AG04449 (cell line): ENCODE measurements around the gene N4BP2L1.

Source experiments
- CTCF ChIA-PET: fragments of 350-600 bp; formaldehyde crosslinking; extraction: SDS; loops from one replicate; lab custom pipeline; 2021; ENCODE audit warnings: antibody characterized with exemption; lab: Yijun Ruan, JAX
- POLR2A ChIA-PET: fragments of 400-600, 350-600 bp; formaldehyde crosslinking; extraction: SDS; loops from one replicate; lab custom pipeline; 2020; ENCODE audit warnings: antibody characterized with exemption, inconsistent platforms; lab: Yijun Ruan, JAX
- DNase-seq: peaks from one replicate; pipeline ENCODE4 v3.0.0-alpha.2; 2010; ENCODE audit warnings: low read depth, low spot score
- H3K4me3 ChIP-seq: 2 replicates; pipeline ENCODE4 v1.5.1; 2011; ENCODE audit warnings: low read depth, mild to moderate bottlenecking, control low read depth, low read length
- TF ChIP-seq, protein P1 (sequence below): IDR thresholded peaks from one replicate; pipeline ENCODE4 v1.5.1; 2011; ENCODE audit warnings: mild to moderate bottlenecking, moderate library complexity, low read length, control low read depth, inconsistent platforms; ENCODE audit not compliant: insufficient read depth; ENCODE audit errors: missing control alignments

N4BP2L1 gene

DNA sequence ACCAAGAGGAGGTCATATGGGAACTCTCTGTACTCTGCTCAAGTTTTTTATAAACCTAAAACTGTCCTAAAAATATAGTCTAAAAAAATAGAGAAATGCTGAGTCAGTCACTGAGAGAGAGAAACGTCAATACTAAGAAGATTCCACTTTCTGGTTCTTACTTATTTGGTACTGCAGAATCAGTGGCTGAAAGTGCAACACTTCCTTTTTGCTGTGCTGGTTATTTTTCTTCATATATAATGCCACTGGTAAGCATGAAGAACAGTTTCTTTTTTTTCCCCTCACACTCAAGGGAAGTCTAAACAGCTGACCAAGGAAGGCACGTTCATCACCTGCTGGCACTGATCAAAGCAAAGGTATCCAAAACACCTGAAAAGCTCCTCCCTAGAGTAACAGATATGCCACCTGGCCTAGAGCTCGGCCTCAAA, 44.3 kb upstream of the N4BP2L1 start:
- CTCF ChIA-PET = interaction anchor here (1.0 to 1.2 kb wide), 2 partner anchors 9 to 14 kb away, joined by 3 read pairs; no protein-coding TSS in a partner anchor
- no peak for DNase-seq
- TF ChIP-seq, protein P1, sequence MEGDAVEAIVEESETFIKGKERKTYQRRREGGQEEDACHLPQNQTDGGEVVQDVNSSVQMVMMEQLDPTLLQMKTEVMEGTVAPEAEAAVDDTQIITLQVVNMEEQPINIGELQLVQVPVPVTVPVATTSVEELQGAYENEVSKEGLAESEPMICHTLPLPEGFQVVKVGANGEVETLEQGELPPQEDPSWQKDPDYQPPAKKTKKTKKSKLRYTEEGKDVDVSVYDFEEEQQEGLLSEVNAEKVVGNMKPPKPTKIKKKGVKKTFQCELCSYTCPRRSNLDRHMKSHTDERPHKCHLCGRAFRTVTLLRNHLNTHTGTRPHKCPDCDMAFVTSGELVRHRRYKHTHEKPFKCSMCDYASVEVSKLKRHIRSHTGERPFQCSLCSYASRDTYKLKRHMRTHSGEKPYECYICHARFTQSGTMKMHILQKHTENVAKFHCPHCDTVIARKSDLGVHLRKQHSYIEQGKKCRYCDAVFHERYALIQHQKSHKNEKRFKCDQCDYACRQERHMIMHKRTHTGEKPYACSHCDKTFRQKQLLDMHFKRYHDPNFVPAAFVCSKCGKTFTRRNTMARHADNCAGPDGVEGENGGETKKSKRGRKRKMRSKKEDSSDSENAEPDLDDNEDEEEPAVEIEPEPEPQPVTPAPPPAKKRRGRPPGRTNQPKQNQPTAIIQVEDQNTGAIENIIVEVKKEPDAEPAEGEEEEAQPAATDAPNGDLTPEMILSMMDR = no peak
- H3K4me3 ChIP-seq = no peak overlapping the region
- POLR2A ChIA-PET = no interaction called here

DNA sequence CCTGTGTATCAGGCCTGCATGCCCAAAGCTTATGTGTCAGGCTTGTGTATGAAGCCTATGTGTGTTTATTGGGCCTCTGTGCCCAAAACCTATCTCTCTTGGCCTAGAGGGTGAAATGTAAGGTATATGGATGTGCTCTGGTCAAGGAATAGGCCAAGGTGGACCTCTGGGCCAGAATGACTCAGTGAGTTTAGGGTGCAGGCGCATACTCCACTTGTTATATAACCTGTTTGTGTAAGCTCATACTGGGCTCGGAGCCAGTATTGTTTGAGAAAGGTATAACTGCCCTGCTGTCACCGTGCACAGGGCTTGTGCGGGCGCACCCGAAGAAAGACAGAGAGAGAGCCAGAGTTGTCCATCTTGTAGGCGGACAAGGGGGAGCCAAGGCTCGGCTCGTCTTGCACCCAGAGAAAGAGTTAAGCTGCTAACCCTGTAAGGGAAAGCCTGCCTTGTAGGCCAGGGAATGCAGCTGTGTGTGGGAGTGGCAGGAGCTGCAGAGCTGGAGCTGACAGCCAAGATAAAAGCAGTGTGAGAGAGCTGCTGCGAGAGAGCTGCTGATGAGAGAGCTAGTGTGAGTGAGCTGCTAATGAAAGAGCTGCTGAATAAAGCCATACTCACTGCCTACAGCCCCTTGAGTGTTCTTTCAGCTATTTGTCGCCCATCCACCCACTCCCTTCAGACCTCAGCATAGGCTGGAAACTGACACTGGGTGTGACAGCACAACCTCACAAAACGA, 43.4 kb upstream of the N4BP2L1 start:
- POLR2A ChIA-PET = no interaction called here
- TF ChIP-seq, protein P1 = no peak
- no peak for DNase-seq
- CTCF ChIA-PET = interaction anchor here (1.4 kb wide), 2 partner anchors 110 to 562 kb away, joined by 3 read pairs; no protein-coding TSS in a partner anchor
- no peak overlapping the region for H3K4me3 ChIP-seq

DNA sequence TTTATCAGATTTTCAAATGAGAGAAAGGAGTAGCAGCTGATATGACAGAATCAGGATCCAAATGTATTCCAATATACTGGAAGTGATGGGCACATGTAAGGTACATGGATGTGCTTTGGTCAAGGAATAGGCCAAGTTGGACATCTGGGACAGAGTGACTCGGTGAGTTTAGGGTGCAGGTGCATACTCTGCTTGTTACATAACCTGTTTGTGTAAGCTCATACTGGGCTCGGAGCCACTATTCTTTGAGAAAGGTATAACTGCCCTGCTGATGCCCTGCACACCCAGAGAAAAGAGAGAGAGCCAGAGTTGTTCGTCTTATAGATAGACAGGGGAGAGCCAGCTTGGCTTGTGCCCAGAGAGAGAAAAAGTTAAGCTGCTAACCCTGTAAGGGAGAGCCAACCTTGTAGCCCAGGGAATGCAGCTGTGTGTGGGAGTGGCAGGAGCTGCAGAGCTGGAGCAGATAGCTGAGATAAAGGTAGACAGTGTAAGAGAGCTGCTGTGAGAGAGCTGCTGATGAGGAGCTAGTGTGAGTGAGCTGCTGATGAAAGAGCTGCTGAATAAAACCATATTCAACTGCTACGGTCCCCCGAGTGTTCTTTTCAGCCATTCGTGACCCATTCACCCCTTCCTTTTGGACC, 40.7 kb upstream of the N4BP2L1 start:
- ChIA-PET POLR2A (no interaction called here), CTCF (interaction anchor here (0.6 kb wide), 1 partner anchor 233 kb away, joined by 3 read pairs; no protein-coding TSS in a partner anchor)
- TF ChIP-seq, protein P1 = no peak
- H3K4me3 ChIP-seq = no peak overlapping the region
- no peak for DNase-seq

DNA sequence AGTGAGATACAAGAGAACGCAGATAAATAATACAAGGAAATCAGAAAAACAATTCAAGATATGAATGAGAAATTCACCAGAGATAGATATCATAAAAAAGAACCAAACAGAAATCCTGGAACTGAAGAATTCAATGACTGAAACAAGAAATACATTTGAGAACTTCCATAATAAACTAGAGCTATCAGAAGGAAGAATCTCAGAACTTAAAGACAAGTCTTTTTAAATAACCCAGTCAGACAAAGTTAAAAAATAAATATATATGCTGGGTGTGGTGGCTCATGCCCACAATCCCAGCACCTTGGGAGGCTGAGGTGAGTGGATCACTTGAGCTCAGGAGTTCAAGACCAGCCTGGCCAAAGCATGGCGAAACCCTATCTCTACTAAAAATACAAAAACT, 28.7 kb upstream of the N4BP2L1 start:
- DNase-seq = no peak
- ChIA-PET CTCF (interaction anchor here (0.6 to 1.3 kb wide), 4 partner anchors 10 to 125 kb away, joined by 3 to 4 read pairs (median 4); no protein-coding TSS in a partner anchor), POLR2A (no interaction called here)
- TF ChIP-seq, protein P1 = no peak
- H3K4me3 ChIP-seq = no peak overlapping the region

DNA sequence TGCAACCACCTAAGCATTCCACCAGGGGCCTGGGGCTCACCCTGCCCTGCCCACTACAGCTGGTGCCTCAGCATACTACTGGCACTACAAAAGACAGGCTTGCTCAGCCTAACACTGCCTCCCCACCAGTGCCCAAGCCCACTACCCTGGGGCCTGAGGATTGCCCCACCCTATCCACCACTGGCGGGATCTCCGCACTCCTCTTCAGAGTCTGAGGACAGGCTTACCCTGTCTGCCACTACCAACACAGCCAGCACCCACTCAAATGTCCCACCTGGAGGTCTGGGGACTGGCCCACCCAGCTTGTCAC, 27.6 kb upstream of the N4BP2L1 start:
- H3K4me3 ChIP-seq = no peak overlapping the region
- ChIA-PET POLR2A (no interaction called here), CTCF (interaction anchor here (1.3 kb wide), 1 partner anchor 11 kb away, joined by 4 read pairs; no protein-coding TSS in a partner anchor)
- DNase-seq = no peak
- TF ChIP-seq, protein P1 = no peak

DNA sequence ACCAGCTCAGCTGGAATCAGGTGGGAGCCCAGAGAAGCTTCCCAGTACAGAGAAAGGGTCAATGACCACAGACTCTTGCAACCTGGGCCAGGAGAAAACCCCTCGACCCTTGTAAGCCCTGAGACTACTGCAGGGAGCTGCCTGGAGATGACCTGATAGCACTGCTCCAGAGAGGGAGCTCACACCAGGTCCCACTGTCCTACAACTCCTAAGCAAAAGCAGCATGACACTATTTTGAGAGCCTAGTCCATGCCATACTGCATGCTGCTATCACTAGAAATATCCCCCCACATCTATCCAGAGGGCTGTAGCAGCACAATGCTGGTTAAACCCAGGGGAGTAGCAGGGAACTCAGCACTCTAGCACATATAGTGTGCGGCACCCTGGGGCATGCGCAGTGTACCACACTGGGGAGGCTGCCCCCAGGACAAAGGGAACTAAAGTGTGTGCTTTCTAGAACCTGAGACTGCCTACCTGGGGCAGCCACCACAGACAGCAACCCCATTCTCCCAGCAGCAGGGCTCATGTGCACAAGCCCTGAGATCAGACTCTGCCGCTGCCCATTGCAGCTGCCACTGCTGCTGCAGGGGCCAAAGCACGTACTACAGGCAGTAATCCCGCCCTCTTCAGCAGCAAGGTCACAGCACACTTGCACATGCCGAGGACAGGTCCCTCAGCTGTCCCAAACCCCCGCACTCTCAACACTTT, 27.1 kb upstream of the N4BP2L1 start:
- no peak overlapping the region for H3K4me3 ChIP-seq
- no peak for DNase-seq
- ChIA-PET POLR2A (no interaction called here), CTCF (no interaction called here)
- TF ChIP-seq, protein P1 = no peak
